OCI-LY3 (cell line): Measurements from ENCODE around the gene CREB5.

Source experiments
- CTCF ChIP-seq: fragments of 200-600, 300-600 bp; sonication (generic); IDR thresholded peaks from 2 replicates; pipeline ENCODE4 v1.5.1; 2014; ENCODE audit warnings: antibody characterized with exemption, low read length, low read depth
- EZH2phosphoT487 ChIP-seq: fragments of 200-600 bp; shearing (Covaris generic); IDR thresholded peaks from 2 replicates; pipeline ENCODE4 v1.6.1; 2018; ENCODE audit warnings: antibody characterized with exemption, mixed run types, low read depth

- TF ChIP-seq CTCF (no peak), EZH2phosphoT487 (no peak)
Measured at GRCh38 chr7:28799619-28800018, 387.3 kb downstream of the CREB5 start.
